Measurements from ENCODE around the gene SMG9.

SMG9 gene

DNA sequence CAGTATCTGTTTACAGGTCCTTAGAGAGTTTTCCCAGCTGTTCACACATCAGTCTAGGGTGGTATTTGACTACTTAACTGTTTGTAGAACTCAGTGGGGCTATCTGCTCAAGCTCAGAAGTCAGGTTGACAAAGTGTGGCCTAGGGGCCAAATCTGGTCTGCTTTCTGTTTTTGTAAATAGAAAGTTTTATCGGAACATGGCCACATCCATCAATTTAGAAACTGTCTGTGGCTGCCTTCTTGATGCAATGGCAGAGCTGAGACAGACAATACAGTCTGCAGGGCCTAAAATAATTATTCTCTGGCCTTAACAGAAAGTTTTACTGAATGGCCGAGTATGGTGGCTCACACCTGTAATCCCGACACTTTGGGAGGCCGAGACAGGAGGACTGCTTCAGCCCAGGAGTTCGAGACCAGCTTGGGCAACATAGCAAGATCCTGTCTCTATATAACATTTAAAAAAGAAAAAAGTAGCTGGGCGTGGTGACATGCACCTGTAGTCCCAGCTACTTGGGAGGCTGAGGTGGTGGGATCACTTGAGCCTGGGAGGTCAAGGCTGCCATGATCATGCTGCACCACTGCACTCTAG is 2.4 kb downstream of the SMG9 start:
- Histone ChIP-seq H4K20me1 (ENCODE audit: insufficient read depth) (no peaks in the 10 kb centered on the region), H3K79me2 (ENCODE audit: insufficient read depth, low read depth) (peaks cover 17% of the 10 kb centered on the region; the same call in 1 of the 2 replicates), H3K27ac (no peak overlapping the region), H3K27me3 (ENCODE audit: insufficient read depth, low read depth) (no peaks in the 10 kb centered on the region), H2AFZ (ENCODE audit: low read depth) (no peak overlapping the region), H3K9ac (no peak overlapping the region), H3K4me2 (no peak overlapping the region), H3K4me1 (ENCODE audit: low read depth, poor library complexity, severe bottlenecking) (peaks cover 12% of the 10 kb centered on the region), H3K4me3 (IDR thresholded peaks at IDR 0.05; ENCODE audit: insufficient read depth, low read depth, low read length) (no peak overlapping the region), H3K36me3 (ENCODE audit: insufficient read depth) (peaks cover 3% of the 10 kb centered on the region; the same call in 1 of the 2 replicates)
- TF ChIP-seq, protein P1, sequence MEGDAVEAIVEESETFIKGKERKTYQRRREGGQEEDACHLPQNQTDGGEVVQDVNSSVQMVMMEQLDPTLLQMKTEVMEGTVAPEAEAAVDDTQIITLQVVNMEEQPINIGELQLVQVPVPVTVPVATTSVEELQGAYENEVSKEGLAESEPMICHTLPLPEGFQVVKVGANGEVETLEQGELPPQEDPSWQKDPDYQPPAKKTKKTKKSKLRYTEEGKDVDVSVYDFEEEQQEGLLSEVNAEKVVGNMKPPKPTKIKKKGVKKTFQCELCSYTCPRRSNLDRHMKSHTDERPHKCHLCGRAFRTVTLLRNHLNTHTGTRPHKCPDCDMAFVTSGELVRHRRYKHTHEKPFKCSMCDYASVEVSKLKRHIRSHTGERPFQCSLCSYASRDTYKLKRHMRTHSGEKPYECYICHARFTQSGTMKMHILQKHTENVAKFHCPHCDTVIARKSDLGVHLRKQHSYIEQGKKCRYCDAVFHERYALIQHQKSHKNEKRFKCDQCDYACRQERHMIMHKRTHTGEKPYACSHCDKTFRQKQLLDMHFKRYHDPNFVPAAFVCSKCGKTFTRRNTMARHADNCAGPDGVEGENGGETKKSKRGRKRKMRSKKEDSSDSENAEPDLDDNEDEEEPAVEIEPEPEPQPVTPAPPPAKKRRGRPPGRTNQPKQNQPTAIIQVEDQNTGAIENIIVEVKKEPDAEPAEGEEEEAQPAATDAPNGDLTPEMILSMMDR (conservative IDR thresholded peaks at IDR 0.05; ENCODE audit: low read depth, low read length) = no peak

DNA sequence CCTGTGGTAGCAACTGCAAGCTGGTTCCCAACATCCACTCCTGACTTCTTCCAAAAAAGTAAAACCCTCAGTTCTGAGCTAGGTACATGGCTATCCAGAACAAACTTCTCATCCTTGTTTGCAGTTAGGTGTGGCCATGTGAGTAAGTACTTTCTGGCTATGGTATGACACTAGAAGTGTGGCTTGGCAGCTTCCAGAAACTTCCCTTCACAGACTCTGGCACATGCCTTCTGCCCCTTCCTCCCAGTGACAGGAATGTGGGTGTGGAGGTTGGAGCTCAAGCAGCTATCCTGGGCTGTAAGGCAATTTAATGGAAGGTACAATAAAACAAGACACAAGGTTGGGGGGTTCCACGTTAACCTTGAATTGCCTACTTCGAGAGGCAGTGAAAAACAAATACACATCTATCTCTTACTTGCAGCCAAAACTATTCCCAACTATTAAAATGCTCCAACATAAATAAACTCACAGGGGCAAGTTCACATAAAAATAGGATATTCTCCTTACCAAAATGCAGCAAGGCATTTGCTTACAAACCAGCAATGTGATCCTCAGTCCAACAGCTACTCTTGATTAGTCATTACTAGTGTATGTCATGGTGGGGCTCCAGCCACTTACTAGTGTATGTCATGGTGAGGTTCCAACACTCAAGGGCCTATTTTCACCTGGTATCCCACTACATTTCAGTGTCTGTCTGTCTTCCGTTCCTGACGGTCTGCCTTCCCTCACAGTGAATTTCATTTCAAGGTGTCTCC is 3.1 kb downstream of the SMG9 start:
- Histone ChIP-seq H3K36me3 (ENCODE audit: insufficient read depth) (peaks cover 3% of the 10 kb centered on the region; the same call in 1 of the 2 replicates), H2AFZ (ENCODE audit: low read depth) (no peak overlapping the region), H3K4me1 (ENCODE audit: low read depth, poor library complexity, severe bottlenecking) (peaks cover 12% of the 10 kb centered on the region), H3K27ac (no peak overlapping the region), H3K27me3 (ENCODE audit: insufficient read depth, low read depth) (no peaks in the 10 kb centered on the region), H3K9ac (no peak overlapping the region), H3K4me2 (no peak overlapping the region), H3K79me2 (ENCODE audit: insufficient read depth, low read depth) (peaks cover 17% of the 10 kb centered on the region; the same call in 1 of the 2 replicates), H3K4me3 (IDR thresholded peaks at IDR 0.05; ENCODE audit: insufficient read depth, low read depth, low read length) (no peak overlapping the region), H4K20me1 (ENCODE audit: insufficient read depth) (no peaks in the 10 kb centered on the region)
- TF ChIP-seq, protein P1 (conservative IDR thresholded peaks at IDR 0.05; ENCODE audit: low read depth, low read length) = no peak

DNA sequence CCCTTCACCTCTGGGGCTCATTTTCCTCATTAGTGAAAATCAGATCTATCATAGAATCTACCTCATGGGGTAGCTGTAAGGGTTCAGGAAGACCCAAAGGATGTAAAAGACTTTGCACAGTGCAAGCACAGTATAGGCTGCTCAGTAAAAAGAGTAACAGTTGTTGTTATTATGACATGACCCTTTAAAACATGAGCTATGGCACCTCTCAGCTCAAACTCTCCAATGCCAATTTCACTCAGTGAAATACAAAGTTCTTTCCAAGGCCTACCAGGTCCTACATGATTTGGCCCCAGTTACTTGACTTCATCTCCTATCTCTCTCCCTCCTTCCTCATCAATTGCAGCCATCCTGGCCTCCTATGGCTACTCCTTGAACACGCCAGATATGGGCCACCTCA is 4.9 kb downstream of the SMG9 start:
- Histone ChIP-seq H3K27ac (no peak overlapping the region), H3K4me2 (no peak overlapping the region), H2AFZ (ENCODE audit: low read depth) (no peak overlapping the region), H3K36me3 (ENCODE audit: insufficient read depth) (peaks cover 3% of the 10 kb centered on the region; the same call in 1 of the 2 replicates), H3K4me3 (IDR thresholded peaks at IDR 0.05; ENCODE audit: insufficient read depth, low read depth, low read length) (no peak overlapping the region), H4K20me1 (ENCODE audit: insufficient read depth) (no peaks in the 10 kb centered on the region), H3K27me3 (ENCODE audit: insufficient read depth, low read depth) (no peaks in the 10 kb centered on the region), H3K79me2 (ENCODE audit: insufficient read depth, low read depth) (peaks cover 13% of the 10 kb centered on the region; the same call in 1 of the 2 replicates), H3K4me1 (ENCODE audit: low read depth, poor library complexity, severe bottlenecking) (peaks cover 6% of the 10 kb centered on the region), H3K9ac (no peak overlapping the region)
- TF ChIP-seq, protein P1 (conservative IDR thresholded peaks at IDR 0.05; ENCODE audit: low read depth, low read length) = no peak

DNA sequence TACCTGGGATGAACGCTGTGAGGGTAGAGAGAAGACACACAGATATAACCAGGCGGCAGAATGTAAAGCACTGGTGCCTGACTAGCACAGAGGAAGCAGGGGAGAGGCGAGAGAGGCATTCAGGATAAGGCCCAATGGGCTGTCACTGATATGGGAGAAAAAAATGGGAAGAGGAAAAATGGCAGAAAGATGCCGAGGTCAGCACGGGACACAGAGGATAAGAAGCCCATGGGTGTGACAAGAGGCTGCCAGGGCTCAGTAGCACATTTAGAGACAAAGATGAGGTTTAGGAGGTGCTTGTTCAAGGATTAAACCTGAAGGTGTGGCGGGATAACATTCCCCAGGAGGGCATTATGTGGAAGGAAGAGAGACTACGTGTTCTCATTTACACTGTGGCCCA is 5.6 kb downstream of the SMG9 start:
- H3K9ac ChIP-seq = no peak overlapping the region
- no peak overlapping the region for H3K4me2 ChIP-seq
- H4K20me1 ChIP-seq (ENCODE audit: insufficient read depth) = no peaks in the 10 kb centered on the region
- H3K79me2 ChIP-seq (ENCODE audit: insufficient read depth, low read depth) = peaks cover 13% of the 10 kb centered on the region; the same call in 1 of the 2 replicates
- peaks cover 6% of the 10 kb centered on the region for H3K4me1 ChIP-seq (ENCODE audit: low read depth, poor library complexity, severe bottlenecking)
- TF ChIP-seq, protein P1 (conservative IDR thresholded peaks at IDR 0.05; ENCODE audit: low read depth, low read length) = no peak
- peaks cover 3% of the 10 kb centered on the region; the same call in 1 of the 2 replicates for H3K36me3 ChIP-seq (ENCODE audit: insufficient read depth)
- H2AFZ ChIP-seq (ENCODE audit: low read depth) = no peak overlapping the region
- H3K4me3 ChIP-seq (IDR thresholded peaks at IDR 0.05; ENCODE audit: insufficient read depth, low read depth, low read length) = no peak overlapping the region
- no peaks in the 10 kb centered on the region for H3K27me3 ChIP-seq (ENCODE audit: insufficient read depth, low read depth)
- no peak overlapping the region for H3K27ac ChIP-seq
